Astrocyte (in vitro differentiated cells and primary cell): Measurements from ENCODE around the gene SH3PXD2B. TPM values are rescaled to one million over a fixed set of nuclear protein-coding genes. Genes with fewer than 3 reads are reported as not detected.

Experiments used
- DNase-seq: peaks from one replicate; pipeline ENCODE4 v3.0.0-alpha.2; 2010; ENCODE audit warnings: low read depth
- FAIRE-seq: peaks from 2 replicates; lab custom pipeline; 2011; peaks lifted over from hg19 to GRCh38; lab: Jason Lieb, UNC
- H2AFZ ChIP-seq: 2 replicates; pipeline ENCODE4 v1.6.0; 2012; ENCODE audit warnings: low read depth, low read length, inconsistent platforms
- H3K27ac ChIP-seq: 2 replicates; pipeline ENCODE4 v1.5.1; 2011; ENCODE audit warnings: low read depth, low read length, inconsistent platforms
- H3K27me3 ChIP-seq: 2 replicates; pipeline ENCODE4 v1.6.0; 2011; ENCODE audit warnings: low read length, inconsistent platforms; ENCODE audit not compliant: insufficient read depth
- H3K36me3 ChIP-seq: 2 replicates; pipeline ENCODE4 v1.5.1; 2011; ENCODE audit warnings: low read length, inconsistent platforms; ENCODE audit not compliant: insufficient read depth
- H3K4me1 ChIP-seq: 2 replicates; pipeline ENCODE4 v1.5.1; 2011; ENCODE audit warnings: low read length, inconsistent platforms; ENCODE audit not compliant: insufficient read depth
- H3K4me2 ChIP-seq: 2 replicates; pipeline ENCODE4 v1.6.0; 2012; ENCODE audit warnings: low read length, inconsistent platforms
- H3K4me3 ChIP-seq: 2 replicates; pipeline ENCODE4 v1.5.1; 2011; ENCODE audit warnings: low read depth, mild to moderate bottlenecking, low read length, inconsistent platforms; ENCODE audit not compliant: insufficient read depth
- H3K79me2 ChIP-seq: 2 replicates; pipeline ENCODE4 v1.6.0; 2012; ENCODE audit warnings: mild to moderate bottlenecking, low read length, inconsistent platforms; ENCODE audit not compliant: insufficient read depth
- H3K9ac ChIP-seq: 2 replicates; pipeline ENCODE4 v1.6.0; 2012; ENCODE audit warnings: mild to moderate bottlenecking, low read length, inconsistent platforms
- H3K9me3 ChIP-seq: 2 replicates; pipeline ENCODE4 v1.5.1; 2012; ENCODE audit warnings: low read depth, mild to moderate bottlenecking, low read length, inconsistent platforms; ENCODE audit not compliant: insufficient read depth
- H4K20me1 ChIP-seq: 2 replicates; pipeline ENCODE4 v1.6.0; 2012; ENCODE audit warnings: low read length, inconsistent platforms; ENCODE audit not compliant: insufficient read depth
- H3K27ac Mint-ChIP-seq: one replicate; pipeline ENCODE4 v1.8.0; 2021; ENCODE audit warnings: mild to moderate bottlenecking, mixed read lengths; ENCODE audit not compliant: unreplicated experiment
- H3K27me3 Mint-ChIP-seq: one replicate; pipeline ENCODE4 v1.8.0; 2021; ENCODE audit warnings: low read depth, mixed read lengths; ENCODE audit not compliant: unreplicated experiment
- H3K36me3 Mint-ChIP-seq: one replicate; pipeline ENCODE4 v1.8.0; 2021; ENCODE audit warnings: low read depth, mixed read lengths; ENCODE audit not compliant: unreplicated experiment
- H3K4me1 Mint-ChIP-seq: one replicate; pipeline ENCODE4 v1.8.0; 2021; ENCODE audit warnings: low read depth, mixed read lengths; ENCODE audit not compliant: unreplicated experiment
- H3K4me3 Mint-ChIP-seq: one replicate; pipeline ENCODE4 v1.8.0; 2021; ENCODE audit warnings: mild to moderate bottlenecking, moderate library complexity, mixed read lengths; ENCODE audit not compliant: unreplicated experiment
- H3K9me3 Mint-ChIP-seq: one replicate; pipeline ENCODE4 v1.8.0; 2021; ENCODE audit warnings: mild to moderate bottlenecking, mixed read lengths; ENCODE audit not compliant: unreplicated experiment
- EZH2 ChIP-seq: IDR thresholded peaks from 2 replicates; pipeline ENCODE4 v1.6.1; 2012; ENCODE audit warnings: mild to moderate bottlenecking, low read length, inconsistent platforms; ENCODE audit not compliant: insufficient read depth
- total RNA-seq: library from RNA; stranded (reverse); gene quantifications from 2 replicates; pipeline ENCODE4 v1.2.1, GENCODE V29; 2021
- TF ChIP-seq, protein P1 (sequence below): IDR thresholded peaks from 2 replicates; pipeline ENCODE4 v1.5.1; 2011; ENCODE audit warnings: low read depth, mild to moderate bottlenecking, inconsistent platforms, low read length, moderate library complexity; ENCODE audit not compliant: insufficient read depth

SH3PXD2B gene
- total RNA-seq, 1 donor from 2014 or later: 66.0 TPM

DNA sequence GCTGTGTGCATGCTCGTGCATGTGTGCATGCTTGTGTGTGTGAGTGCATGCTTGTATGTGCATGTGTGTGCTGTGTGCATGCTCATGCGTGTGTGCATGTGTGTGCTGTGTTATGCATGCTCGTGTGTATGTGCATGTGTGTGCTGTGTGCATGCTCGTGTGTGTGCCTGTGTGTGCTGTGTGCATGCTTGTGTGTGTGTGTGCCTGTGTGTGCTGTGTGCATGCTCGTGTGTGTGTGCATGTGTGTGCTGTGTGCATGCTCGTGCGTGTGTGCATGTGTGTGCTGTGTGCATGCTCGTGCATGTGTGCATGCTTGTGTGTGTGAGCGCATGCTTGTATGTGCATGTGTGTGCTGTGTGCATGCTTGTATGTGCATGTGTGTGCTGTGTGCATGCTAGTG lies 30.3 kb upstream of the SH3PXD2B start:
- FAIRE-seq (peak; percentile 63), DNase-seq (no peak)
- TF ChIP-seq, protein P1, sequence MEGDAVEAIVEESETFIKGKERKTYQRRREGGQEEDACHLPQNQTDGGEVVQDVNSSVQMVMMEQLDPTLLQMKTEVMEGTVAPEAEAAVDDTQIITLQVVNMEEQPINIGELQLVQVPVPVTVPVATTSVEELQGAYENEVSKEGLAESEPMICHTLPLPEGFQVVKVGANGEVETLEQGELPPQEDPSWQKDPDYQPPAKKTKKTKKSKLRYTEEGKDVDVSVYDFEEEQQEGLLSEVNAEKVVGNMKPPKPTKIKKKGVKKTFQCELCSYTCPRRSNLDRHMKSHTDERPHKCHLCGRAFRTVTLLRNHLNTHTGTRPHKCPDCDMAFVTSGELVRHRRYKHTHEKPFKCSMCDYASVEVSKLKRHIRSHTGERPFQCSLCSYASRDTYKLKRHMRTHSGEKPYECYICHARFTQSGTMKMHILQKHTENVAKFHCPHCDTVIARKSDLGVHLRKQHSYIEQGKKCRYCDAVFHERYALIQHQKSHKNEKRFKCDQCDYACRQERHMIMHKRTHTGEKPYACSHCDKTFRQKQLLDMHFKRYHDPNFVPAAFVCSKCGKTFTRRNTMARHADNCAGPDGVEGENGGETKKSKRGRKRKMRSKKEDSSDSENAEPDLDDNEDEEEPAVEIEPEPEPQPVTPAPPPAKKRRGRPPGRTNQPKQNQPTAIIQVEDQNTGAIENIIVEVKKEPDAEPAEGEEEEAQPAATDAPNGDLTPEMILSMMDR: no peak
- TF ChIP-seq EZH2: no peak
- Mint-ChIP-seq H3K4me3 (no peak overlapping the region), H3K27ac (no peak overlapping the region), H3K36me3 (no peaks in the 10 kb centered on the region), H3K4me1 (peaks cover 5% of the 10 kb centered on the region), H3K27me3 (peaks cover 25% of the 10 kb centered on the region), H3K9me3 (peaks cover 5% of the 10 kb centered on the region)
- Histone ChIP-seq H4K20me1 (no peaks in the 10 kb centered on the region), H3K79me2 (no peaks in the 10 kb centered on the region), H3K9me3 (peaks cover 3% of the 10 kb centered on the region), H3K27ac (no peak overlapping the region), H3K4me1 (no peaks in the 10 kb centered on the region), H3K9ac (no peak overlapping the region), H2AFZ (no peak overlapping the region), H3K27me3 (peaks cover 5% of the 10 kb centered on the region), H3K4me3 (no peak overlapping the region), H3K4me2 (no peak overlapping the region), H3K36me3 (no peaks in the 10 kb centered on the region)

DNA sequence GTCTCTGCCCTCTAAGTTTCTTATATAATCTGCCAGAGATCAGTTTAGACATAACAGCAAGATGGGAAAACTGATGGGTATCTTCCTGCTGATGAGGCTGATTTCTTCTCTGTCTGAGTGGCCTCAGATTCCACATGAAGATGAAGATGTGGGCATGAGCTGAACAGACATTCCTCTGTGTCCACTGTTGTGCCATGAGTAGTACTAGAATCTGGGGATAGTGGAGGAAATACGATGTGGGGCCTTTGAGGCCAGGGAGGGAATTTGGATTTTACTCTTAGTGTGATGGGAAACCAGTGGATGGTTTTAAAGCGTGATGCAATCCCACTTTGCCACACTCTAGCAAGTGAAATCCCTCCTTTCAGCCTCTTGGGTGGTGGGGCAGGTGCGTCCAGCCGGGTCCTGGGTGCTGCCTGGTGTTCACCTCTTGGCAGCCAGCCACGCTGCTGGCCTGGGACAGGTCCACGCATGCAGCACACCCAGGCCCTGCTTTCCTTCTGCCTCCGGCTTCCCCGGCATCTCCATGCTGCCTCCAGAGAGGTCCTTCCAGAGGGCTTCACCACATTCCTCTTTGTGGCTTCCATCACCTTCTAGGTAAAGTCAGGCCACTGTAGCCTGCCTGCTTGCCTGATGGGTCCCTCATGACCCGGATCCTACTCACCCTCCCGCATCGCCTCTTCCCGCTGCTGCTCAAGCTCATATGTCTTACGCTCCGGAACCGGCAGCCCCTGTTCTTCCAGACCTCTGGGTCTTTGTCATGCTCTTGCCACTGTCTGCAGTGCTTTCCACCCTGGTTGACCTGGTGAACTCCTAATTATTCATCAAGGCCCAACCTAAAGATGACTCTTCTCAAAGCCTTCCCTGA lies 28.1 kb upstream of the SH3PXD2B start:
- Histone ChIP-seq H3K27me3 (peaks cover 7% of the 10 kb centered on the region), H2AFZ (no peak overlapping the region), H3K79me2 (no peaks in the 10 kb centered on the region), H3K4me3 (no peak overlapping the region), H3K9me3 (peaks cover 3% of the 10 kb centered on the region), H3K27ac (no peak overlapping the region), H4K20me1 (no peaks in the 10 kb centered on the region), H3K4me2 (no peak overlapping the region), H3K9ac (no peak overlapping the region), H3K4me1 (no peaks in the 10 kb centered on the region), H3K36me3 (no peaks in the 10 kb centered on the region)
- Mint-ChIP-seq H3K9me3 (no peaks in the 10 kb centered on the region), H3K4me3 (no peak overlapping the region), H3K27ac (no peak overlapping the region), H3K27me3 (peaks cover 17% of the 10 kb centered on the region), H3K36me3 (no peaks in the 10 kb centered on the region), H3K4me1 (peaks cover 13% of the 10 kb centered on the region)
- no peak for DNase-seq
- FAIRE-seq: no peak
- no peak for TF ChIP-seq EZH2
- TF ChIP-seq, protein P1: no peak
